Neuronal stem cell (in vitro differentiated cells): Measurements from ENCODE around the gene TEX51. TPM values are rescaled to one million over a fixed set of nuclear protein-coding genes. Genes with fewer than 3 reads are reported as not detected.

Experiments
- DNase-seq: peaks from one replicate; pipeline ENCODE4 v3.0.0-alpha.2; 2013; ENCODE audit warnings: low spot score
- H2AFZ ChIP-seq: one replicate; pipeline ENCODE4 v1.6.1; 2013; ENCODE audit warnings: mild to moderate bottlenecking, low read length, inconsistent platforms
- H2AK5ac ChIP-seq: 2 replicates; pipeline ENCODE4 v1.6.1; 2013; ENCODE audit warnings: low read depth, mild to moderate bottlenecking, inconsistent platforms, low read length, moderate library complexity, mixed read lengths
- H2BK120ac ChIP-seq: 2 replicates; pipeline ENCODE4 v1.6.1; 2013; ENCODE audit warnings: low read depth, mild to moderate bottlenecking, inconsistent platforms, low read length, moderate library complexity, mixed read lengths
- H2BK12ac ChIP-seq: one replicate; pipeline ENCODE4 v1.6.1; 2013; ENCODE audit warnings: low read length, inconsistent platforms
- H2BK15ac ChIP-seq: 2 replicates; pipeline ENCODE4 v1.6.1; 2013; ENCODE audit warnings: mild to moderate bottlenecking, low read length, inconsistent platforms, mixed read lengths
- H2BK5ac ChIP-seq: one replicate; pipeline ENCODE4 v1.6.1; 2013; ENCODE audit warnings: inconsistent platforms, mild to moderate bottlenecking, low read length, moderate library complexity
- H3K14ac ChIP-seq: one replicate; pipeline ENCODE4 v1.6.1; 2013; ENCODE audit warnings: low read length, inconsistent platforms
- H3K18ac ChIP-seq: 2 replicates; pipeline ENCODE4 v1.6.1; 2013; ENCODE audit warnings: low read length, inconsistent platforms
- H3K23ac ChIP-seq: 2 replicates; pipeline ENCODE4 v1.6.1; 2013; ENCODE audit warnings: low read depth, mild to moderate bottlenecking, mixed read lengths, low read length, inconsistent platforms; ENCODE audit not compliant: poor library complexity
- H3K27ac ChIP-seq: replicated peaks from 3 replicates; pipeline ENCODE4 v1.5.1; 2013; ENCODE audit warnings: low read length, inconsistent platforms
- H3K27me3 ChIP-seq, 3 experiments: 2 replicates each; pipeline ENCODE4 v1.6.1; 2013; ENCODE audit warnings: low read length in 3 of 3, mild to moderate bottlenecking in 2 of 3, inconsistent platforms in 1 of 3, low read depth in 1 of 3, mixed read lengths in 1 of 3, moderate library complexity in 1 of 3; ENCODE audit not compliant: control insufficient read depth in 3 of 3, insufficient read depth in 3 of 3
- H3K36me3 ChIP-seq, 2 donors: replicated peaks in 1 of 2; 2 replicates each; pipeline ENCODE4 v1.6.1; 2013; ENCODE audit warnings: low read length in 2 of 2; ENCODE audit not compliant: control insufficient read depth in 2 of 2, insufficient read depth in 2 of 2
- H3K4ac ChIP-seq: 2 replicates; pipeline ENCODE4 v1.6.1; 2013; ENCODE audit warnings: inconsistent platforms, mild to moderate bottlenecking, low read length, moderate library complexity
- H3K4me1 ChIP-seq, 2 donors: 1 replicate in 1 of 2; 2 replicates in 1 of 2; pipeline ENCODE4 v1.6.1; 2013; ENCODE audit warnings: low read length in 2 of 2, low read depth in 1 of 2; ENCODE audit not compliant: control insufficient read depth in 2 of 2, insufficient read depth in 1 of 2
- H3K4me2 ChIP-seq: one replicate; pipeline ENCODE4 v1.6.1; 2013; ENCODE audit warnings: mild to moderate bottlenecking, low read length, inconsistent platforms; ENCODE audit not compliant: insufficient read depth, poor library complexity, severe bottlenecking
- H3K4me3 ChIP-seq, 2 donors: 2 replicates each; pipeline ENCODE4 v1.5.1; 2013; ENCODE audit warnings: low read length in 2 of 2, mild to moderate bottlenecking in 2 of 2, inconsistent platforms in 1 of 2, moderate library complexity in 1 of 2
- H3K79me1 ChIP-seq: one replicate; pipeline ENCODE4 v1.6.1; 2013; ENCODE audit warnings: low read depth, mild to moderate bottlenecking, inconsistent platforms, low read length, moderate library complexity
- H3K9ac ChIP-seq: one replicate; pipeline ENCODE4 v1.6.1; 2013; ENCODE audit warnings: mild to moderate bottlenecking, low read depth, low read length, inconsistent platforms; ENCODE audit not compliant: poor library complexity
- H3K9me3 ChIP-seq, 2 donors: replicated peaks in 1 of 2; 2 replicates each; pipeline versions ENCODE3 to v1.6.1; 2013; ENCODE audit warnings: low read length in 2 of 2, mild to moderate bottlenecking in 2 of 2, inconsistent platforms in 1 of 2, low read depth in 1 of 2, mixed read lengths in 1 of 2, moderate library complexity in 1 of 2; ENCODE audit not compliant: control insufficient read depth in 2 of 2, insufficient read depth in 1 of 2
- H4K8ac ChIP-seq: one replicate; pipeline ENCODE4 v1.6.1; 2013; ENCODE audit warnings: low read depth, mild to moderate bottlenecking, inconsistent platforms, low read length, moderate library complexity
- H4K91ac ChIP-seq: one replicate; pipeline ENCODE4 v1.6.1; 2013; ENCODE audit warnings: low read length, low read depth, mild to moderate bottlenecking, inconsistent platforms; ENCODE audit not compliant: poor library complexity
- WGBS, 2 donors: extraction: QIAGEN DNeasy Blood & Tissue Kit; methylation state at CpG; one replicate each; pipeline ENCODE4 v1.1.7; 2013; ENCODE audit warnings: missing lambda C conversion rate in 2 of 2, mixed read lengths in 1 of 2; ENCODE audit not compliant: insufficient read length in 2 of 2, insufficient replicate concordance in 1 of 2; ENCODE audit errors: extremely low coverage in 2 of 2; 5-methylcytosine and 5-hydroxymethylcytosine counted together
- polyA plus RNA-seq, 2 experiments: library from polyadenylated mRNA; stranded (reverse); fragments of 200-250 nt; gene quantifications; one replicate each; pipeline ENCODE4 v1.2.3, GENCODE V29; 2013

Gene TEX51
- not detected for polyA plus RNA-seq (2013, experiment 1 of 2)
- not detected for polyA plus RNA-seq (2013, experiment 2 of 2)

DNA sequence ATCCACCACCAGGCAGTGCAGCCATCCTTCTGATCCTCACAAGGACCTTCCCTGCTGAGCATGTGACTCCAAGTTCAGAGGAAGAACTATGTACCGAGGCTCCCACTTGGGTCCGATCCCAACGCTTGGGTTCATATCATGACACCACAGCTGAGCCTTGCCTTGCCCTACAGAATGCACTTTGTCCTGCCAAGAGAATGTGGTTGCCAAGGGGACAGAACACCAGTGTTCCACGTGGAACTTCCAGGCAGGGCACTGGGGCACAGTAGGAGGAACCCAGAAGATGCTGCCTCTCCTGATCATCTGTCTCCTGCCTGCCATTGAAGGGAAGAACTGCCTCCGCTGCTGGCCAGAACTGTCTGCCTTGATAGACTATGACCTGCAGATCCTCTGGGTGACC is at the start of gene TEX51:
TEX51 (plus strand) TSS at position 255 of the 400 bp plus-strand sequence; CDS start at position 284, 29 bp downstream.
- Histone ChIP-seq H3K18ac (peak within 1 kb of the TSS; percentile 6), H4K8ac (no peak within 1 kb of the TSS), H4K91ac (no peak within 1 kb of the TSS), H3K14ac (no peak within 1 kb of the TSS), H2BK120ac (no peak within 1 kb of the TSS), H3K23ac (no peak within 1 kb of the TSS), H2AK5ac (no peak within 1 kb of the TSS), H3K27me3 (no peaks in the 10 kb centered on the region), H3K4me2 (no peak within 1 kb of the TSS), H3K27ac (no peak within 1 kb of the TSS), H3K4me1 (no peaks in the 10 kb centered on the region), H3K4me3 (no peak within 1 kb of the TSS), H2BK5ac (no peak within 1 kb of the TSS), H3K4ac (no peak within 1 kb of the TSS), H3K79me1 (no peaks in the 10 kb centered on the region), H2AFZ (no peak within 1 kb of the TSS), H3K9ac (no peak within 1 kb of the TSS), H2BK15ac (no peak within 1 kb of the TSS), H3K36me3 (no peaks in the 10 kb centered on the region), H3K9me3 (no peaks in the 10 kb centered on the region), H2BK12ac (no peak within 1 kb of the TSS)
- no CpG with 5 or more reads among the region's 5 CpGs for WGBS, 2 donors
- DNase-seq: no peak

DNA sequence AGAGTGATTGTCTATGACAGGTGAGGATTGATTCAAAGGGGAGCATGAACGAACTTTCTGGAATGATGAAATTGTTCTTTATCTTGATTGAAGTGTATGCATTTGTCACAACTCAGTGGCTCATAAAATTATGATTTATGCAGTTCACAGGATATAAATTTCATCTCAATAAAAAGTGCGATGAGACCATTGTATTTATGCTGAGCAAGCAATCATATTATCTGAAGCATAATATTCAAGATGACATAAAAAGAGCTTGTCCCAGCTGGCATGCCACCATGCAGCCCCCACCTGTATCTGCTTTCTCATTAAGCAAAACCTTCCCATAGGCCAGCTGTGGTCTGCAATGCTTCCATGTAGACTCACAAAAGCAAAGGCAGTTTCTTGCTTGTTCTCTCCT is 49.6 kb upstream of the TEX51 start:
- no peak for DNase-seq
- Histone ChIP-seq H3K4me1 (no peaks in the 10 kb centered on the region), H2AK5ac (no peak overlapping the region), H3K18ac (peak overlapping the region; percentile 67), H3K4me3 (no peak overlapping the region), H3K9me3 (no peaks in the 10 kb centered on the region), H3K27me3 (no peaks in the 10 kb centered on the region), H3K14ac (peak overlapping the region; percentile 21), H2BK5ac (no peak overlapping the region), H3K27ac (no peak overlapping the region), H2BK15ac (no peak overlapping the region), H2BK12ac (no peak overlapping the region), H4K91ac (no peak overlapping the region), H2BK120ac (no peak overlapping the region), H3K36me3 (no peaks in the 10 kb centered on the region), H2AFZ (no peak overlapping the region), H3K23ac (no peak overlapping the region), H4K8ac (no peak overlapping the region), H3K79me1 (no peaks in the 10 kb centered on the region), H3K4ac (no peak overlapping the region), H3K9ac (no peak overlapping the region), H3K4me2 (no peak overlapping the region)
- WGBS, 2 donors: no CpG with 5 or more reads among the region's 2 CpGs

DNA sequence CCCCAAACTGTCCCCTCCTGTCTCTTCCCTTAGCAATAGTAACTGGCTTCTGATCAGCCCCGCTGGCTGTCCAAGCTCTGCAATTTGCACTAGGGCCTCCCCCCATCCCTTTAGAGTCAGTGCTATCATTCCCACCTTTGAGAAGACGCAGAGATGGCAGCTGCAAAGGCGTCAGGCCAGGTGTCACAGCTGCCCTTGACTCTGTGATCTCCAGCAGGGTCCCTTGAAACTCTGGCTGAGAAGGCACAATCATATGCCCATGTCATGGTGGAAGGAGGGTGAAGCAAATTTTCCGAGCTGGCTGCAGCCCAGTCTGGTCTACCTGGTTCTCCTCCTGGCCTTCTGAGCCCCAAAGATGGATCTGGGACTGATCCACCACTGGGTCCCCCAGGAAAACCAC is 49.2 kb upstream of the TEX51 start:
- H3K9ac ChIP-seq: no peak overlapping the region
- no peak overlapping the region for H4K91ac ChIP-seq
- H3K18ac ChIP-seq: peak overlapping the region; percentile 67
- no peak overlapping the region for H2BK120ac ChIP-seq
- DNase-seq: no peak
- no peaks in the 10 kb centered on the region for H3K36me3 ChIP-seq
- no peak overlapping the region for H3K4me3 ChIP-seq
- no peak overlapping the region for H2BK5ac ChIP-seq
- H3K4ac ChIP-seq: no peak overlapping the region
- no peaks in the 10 kb centered on the region for H3K9me3 ChIP-seq
- H3K4me2 ChIP-seq: no peak overlapping the region
- no CpG with 5 or more reads among the region's 4 CpGs for WGBS, 2 donors
- no peaks in the 10 kb centered on the region for H3K27me3 ChIP-seq
- H2BK15ac ChIP-seq: peak overlapping the region; percentile 34
- H3K23ac ChIP-seq: peak overlapping the region; percentile 12
- peak overlapping the region; percentile 13 for H2AK5ac ChIP-seq
- H3K27ac ChIP-seq: no peak overlapping the region
- no peak overlapping the region for H2BK12ac ChIP-seq
- H3K14ac ChIP-seq: peak overlapping the region; percentile 21
- H3K79me1 ChIP-seq: no peaks in the 10 kb centered on the region
- no peak overlapping the region for H2AFZ ChIP-seq
- no peak overlapping the region for H4K8ac ChIP-seq
- no peaks in the 10 kb centered on the region for H3K4me1 ChIP-seq

DNA sequence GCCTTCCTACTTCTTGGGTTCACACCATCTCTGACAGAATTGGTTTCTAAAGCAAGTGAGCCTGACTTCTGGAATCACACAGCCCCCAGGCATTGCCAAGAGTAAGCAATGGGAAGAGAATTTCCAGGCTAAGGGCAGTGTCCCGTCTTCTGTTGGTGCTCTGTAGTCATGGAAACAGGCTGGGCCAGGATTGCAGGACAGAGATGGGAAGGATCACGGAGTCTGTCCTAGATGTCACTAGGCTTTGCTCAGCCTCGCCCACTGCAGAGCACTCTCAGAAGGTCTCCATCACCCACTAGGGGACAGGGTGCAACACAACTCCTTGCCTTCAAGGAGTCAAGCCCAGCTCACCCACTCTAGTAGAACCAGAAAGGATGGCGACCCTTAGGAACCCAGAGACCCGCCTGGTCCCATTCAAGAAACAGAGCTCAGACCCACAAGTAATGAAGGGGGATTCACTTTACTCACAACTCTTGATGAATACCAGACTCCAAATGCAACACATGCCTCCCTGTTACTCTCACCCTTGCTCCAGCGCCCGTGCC is 48.6 kb upstream of the TEX51 start:
- no peaks in the 10 kb centered on the region for H3K36me3 ChIP-seq
- H3K9me3 ChIP-seq: no peaks in the 10 kb centered on the region
- no peak overlapping the region for H3K23ac ChIP-seq
- DNase-seq: no peak
- no peak overlapping the region for H3K4me3 ChIP-seq
- no CpG with 5 or more reads among the region's 7 CpGs for WGBS, 2 donors
- no peak overlapping the region for H2BK120ac ChIP-seq
- no peaks in the 10 kb centered on the region for H3K4me1 ChIP-seq
- no peak overlapping the region for H3K27ac ChIP-seq
- H3K4me2 ChIP-seq: no peak overlapping the region
- no peak overlapping the region for H2AFZ ChIP-seq
- H2BK5ac ChIP-seq: no peak overlapping the region
- H3K18ac ChIP-seq: no peak overlapping the region
- no peak overlapping the region for H2AK5ac ChIP-seq
- H3K9ac ChIP-seq: no peak overlapping the region
- no peak overlapping the region for H2BK15ac ChIP-seq
- no peak overlapping the region for H3K4ac ChIP-seq
- H2BK12ac ChIP-seq: no peak overlapping the region
- H4K8ac ChIP-seq: no peak overlapping the region
- no peaks in the 10 kb centered on the region for H3K79me1 ChIP-seq
- no peak overlapping the region for H4K91ac ChIP-seq
- no peak overlapping the region for H3K14ac ChIP-seq
- no peaks in the 10 kb centered on the region for H3K27me3 ChIP-seq
